Upper lobe of right lung (tissue), 1 donor: ENCODE results near the gene HP1BP3. TPM values are rescaled to one million over a fixed set of nuclear protein-coding genes. Genes with fewer than 3 reads are reported as not detected.

ENCODE experiments used
- ATAC-seq: fragments of 200-7000 bp; cut with Tn5 transposase; one replicate; pipeline ENCODE4 v1.9.1; 2020; ENCODE audit warnings: mild to moderate bottlenecking, moderate library complexity
- DNase-seq: peaks from one replicate; pipeline ENCODE4 v3.0.0-alpha.2; 2020
- H3K27ac ChIP-seq: fragments of 200-600 bp; one replicate; pipeline ENCODE4 v1.8.0; 2022
- H3K27me3 ChIP-seq: fragments of 200-600 bp; one replicate; pipeline ENCODE4 v1.8.0; 2022; ENCODE audit warnings: mild to moderate bottlenecking
- H3K36me3 ChIP-seq: fragments of 200-600 bp; one replicate; pipeline ENCODE4 v1.8.0; 2022
- H3K4me1 ChIP-seq: fragments of 200-600 bp; one replicate; pipeline ENCODE4 v1.8.0; 2022
- H3K4me3 ChIP-seq: fragments of 200-600 bp; one replicate; pipeline ENCODE4 v1.8.0; 2022; ENCODE audit warnings: mild to moderate bottlenecking
- H3K9me3 ChIP-seq: fragments of 200-600 bp; one replicate; pipeline ENCODE4 v1.8.0; 2022
- CTCF ChIP-seq: fragments of 200-600 bp; IDR thresholded peaks from one replicate; pipeline ENCODE4 v1.8.0; 2022; ENCODE audit warnings: antibody characterized with exemption
- intact Hi-C: fragments of 100-400 bp; cut with DNase I; formaldehyde crosslinking; loops from one replicate; pipeline ENCODE4 v1.11.0; 2022
- total RNA-seq: library from RNA; stranded (reverse); fragmentation: NEBNext Ultra II Directional; extraction: Animal tissue kit (Norgen Biotek cat#: 25700); gene quantifications from one replicate; pipeline ENCODE4 v1.2.1, GENCODE V29; 2021
- donor health status: DM: no; HTN: yes; CAD: no; lungs with severe emphysema.

Gene HP1BP3
- total RNA-seq, 1 donor from 2014 or later: 249 TPM

DNA sequence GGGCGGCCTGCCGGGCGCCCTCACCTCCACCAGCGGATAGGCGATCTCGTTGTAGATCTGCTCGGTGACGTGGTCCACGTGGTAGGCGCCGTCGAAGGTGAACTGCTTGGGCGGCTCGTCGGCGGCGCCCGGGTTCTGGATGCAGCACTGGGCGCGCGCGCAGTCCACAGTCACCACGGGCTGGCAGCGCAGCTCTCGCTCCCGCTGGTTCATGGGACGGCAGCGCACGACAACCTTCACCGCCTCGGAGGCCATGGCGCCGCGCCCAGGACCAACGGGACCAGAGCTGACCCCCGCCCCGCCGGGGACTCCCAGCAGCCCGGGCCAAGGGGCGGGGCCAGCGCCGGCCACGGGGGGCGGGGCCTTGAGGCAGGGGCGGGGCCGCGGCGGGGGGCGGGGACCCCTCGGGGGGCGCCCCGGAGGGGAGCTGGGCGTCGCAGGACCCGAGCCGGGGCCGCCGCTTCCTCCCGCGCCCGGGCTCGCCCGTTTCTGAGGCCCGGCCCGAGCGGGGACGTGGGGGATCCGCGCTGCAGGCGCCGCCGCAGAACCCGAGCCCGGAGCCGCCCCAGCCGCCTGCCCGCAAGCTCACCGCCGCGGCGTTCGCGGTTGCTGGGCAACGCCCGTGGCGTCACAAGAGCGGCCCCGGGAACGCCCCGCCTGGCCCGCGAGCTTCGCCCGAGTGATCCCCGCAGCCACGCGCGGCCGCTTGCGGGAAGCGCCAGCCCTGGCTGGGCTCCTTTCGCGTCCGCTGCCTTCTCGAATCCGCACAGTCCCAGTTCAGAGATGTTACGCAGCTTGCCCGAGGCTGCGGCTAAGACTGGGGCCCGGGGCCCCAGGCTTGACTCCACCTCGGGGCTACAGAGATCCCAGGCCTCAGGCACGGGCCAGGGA lies 69.4 kb downstream of the HP1BP3 start, which contains the start of gene KIF17:
Gene KIF17, minus strand, starts transcription at position 556 of the 891 bp plus-strand sequence. Its CDS starts 301 bp downstream, at position 255.
- Histone ChIP-seq H3K36me3 (no peaks in the 10 kb centered on the region), H3K9me3 (no peaks in the 10 kb centered on the region), H3K27ac (no peak within 1 kb of the TSS), H3K27me3 (peaks cover 24% of the 10 kb centered on the region), H3K4me3 (peak within 1 kb of the TSS; percentile 44), H3K4me1 (peaks cover 4% of the 10 kb centered on the region)
- ATAC-seq (peak; percentile 85), DNase-seq (peak; percentile 89)
- intact Hi-C loops: no loop called here
- TF ChIP-seq CTCF: no peak

- ATAC-seq (no peak), DNase-seq (no peak)
- no peaks in the 10 kb centered on the region for H3K9me3 ChIP-seq
- peaks cover 4% of the 10 kb centered on the region for H3K4me1 ChIP-seq
- no peak overlapping the region for H3K27ac ChIP-seq
- intact Hi-C loops: no loop called here
- H3K4me3 ChIP-seq: no peak overlapping the region
- TF ChIP-seq CTCF: no peak
- H3K36me3 ChIP-seq: no peaks in the 10 kb centered on the region
- H3K27me3 ChIP-seq: peaks cover 33% of the 10 kb centered on the region
Measured at GRCh38 chr1:20716232-20716631, 70.9 kb downstream of the HP1BP3 start.

DNA sequence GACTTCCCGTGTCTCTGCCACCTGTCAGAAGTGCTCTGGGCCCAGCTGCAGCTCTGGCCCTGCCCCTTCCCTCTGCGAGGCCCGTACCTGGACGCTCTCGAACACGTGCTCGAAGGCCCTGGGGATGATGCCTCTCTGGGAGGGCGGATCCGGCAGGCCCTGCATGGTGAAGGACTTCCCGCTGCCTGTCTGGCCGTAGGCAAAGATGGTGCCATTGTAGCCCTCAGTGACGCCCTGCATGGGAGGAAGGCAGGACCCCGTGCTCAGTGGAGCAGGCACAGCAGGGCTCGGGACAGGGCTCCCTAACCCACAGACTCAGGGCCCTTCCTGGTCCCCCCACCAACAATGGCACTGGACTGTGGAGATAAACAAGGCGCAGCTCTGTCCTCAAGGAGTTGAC lies 71.7 kb downstream of the HP1BP3 start:
- H3K4me1 ChIP-seq: peaks cover 4% of the 10 kb centered on the region
- H3K9me3 ChIP-seq: no peaks in the 10 kb centered on the region
- H3K27ac ChIP-seq: no peak overlapping the region
- no peak for DNase-seq
- TF ChIP-seq CTCF: no peak
- H3K27me3 ChIP-seq: peaks cover 33% of the 10 kb centered on the region
- H3K4me3 ChIP-seq: no peak overlapping the region
- no peaks in the 10 kb centered on the region for H3K36me3 ChIP-seq
- ATAC-seq: no peak
- intact Hi-C loops: no loop called here

- TF ChIP-seq CTCF: no peak
- DNase-seq (no peak), ATAC-seq (no peak)
- Histone ChIP-seq H3K9me3 (no peaks in the 10 kb centered on the region), H3K4me1 (peaks cover 4% of the 10 kb centered on the region), H3K36me3 (no peaks in the 10 kb centered on the region), H3K27ac (no peak overlapping the region), H3K4me3 (no peak overlapping the region), H3K27me3 (peaks cover 33% of the 10 kb centered on the region)
- intact Hi-C loops: no loop called here
Measured at GRCh38 chr1:20713440-20713839, 73.7 kb downstream of the HP1BP3 start.

- no peak for TF ChIP-seq CTCF
- ATAC-seq: no peak
- intact Hi-C loops: no loop called here
Measured at GRCh38 chr1:20712215-20712577, 74.9 kb downstream of the HP1BP3 start.

More at GRCh38 chr1:20712215-20712577, 74.9 kb downstream of the HP1BP3 start:
- DNase-seq: no peak
- Histone ChIP-seq H3K4me1 (peaks cover under 1% of the 10 kb centered on the region), H3K27ac (no peak overlapping the region), H3K4me3 (no peak overlapping the region), H3K27me3 (peaks cover 31% of the 10 kb centered on the region), H3K36me3 (no peaks in the 10 kb centered on the region), H3K9me3 (no peaks in the 10 kb centered on the region)
